ENCODE data around the gene MOK.

- TF ChIP-seq SUZ12 (IDR thresholded peaks at IDR 0.05; ENCODE audit: extremely low read depth, insufficient read depth, insufficient read length) (no peak), ZNF274 (IDR thresholded peaks at IDR 0.05; ENCODE audit: low read depth, low read length) (no peak)
These were observed 116.8 kb downstream of the MOK start for GRCh38 chr14:102188187-102188586.
